Stimulated activated CD4-positive, alpha-beta T cell treated with anti-CD3 and anti-CD28 coated beads, TNF-alpha, amount 100 ng/mL, for 24 hours (primary cell): ENCODE data around the gene PRRT3.
A peak's percentile ranks its signal among the peaks of the same experiment; 100 is the strongest.
"Not testable (repeated sequence)": the region's sequence is repeated elsewhere in the genome, so short reads cannot be mapped to it uniquely, and the experiment has no call there.

Experiments used
- DNase-seq, 3 experiments: peaks; one replicate each; pipeline ENCODE4 v3.0.0-alpha.2; 2020; ENCODE audit warnings: low read depth in 3 of 3

PRRT3 gene

GRCh38 chr3:9918261-9919038, 33.8 kb downstream of the PRRT3 start:
- DNase-seq = no peak

GRCh38 chr3:9917820-9918219, 34.4 kb downstream of the PRRT3 start:
- DNase-seq = no peak

- DNase-seq = peak in 1 of 3 experiments; percentile 44
Measured at GRCh38 chr3:9916734-9917680, 35.2 kb downstream of the PRRT3 start, which contains the start of gene IL17RC. TSS of gene IL17RC (plus strand) at chr3:9917098. CDS start at chr3:9917316, 218 bp downstream.

- DNase-seq = no peak
Measured at GRCh38 chr3:9916346-9916733, 35.9 kb downstream of the PRRT3 start.

- peak in 1 of 3 experiments; percentile 27 for DNase-seq
Measured at GRCh38 chr3:9915254-9916141, 36.7 kb downstream of the PRRT3 start.

- DNase-seq = peak in 1 of 3 experiments; percentile 43
Measured at GRCh38 chr3:9914559-9915253, 37.5 kb downstream of the PRRT3 start.

GRCh38 chr3:9914011-9914410, 38.2 kb downstream of the PRRT3 start:
- DNase-seq = no peak

- no peak for DNase-seq
Measured at GRCh38 chr3:9913601-9914000, 38.6 kb downstream of the PRRT3 start.

GRCh38 chr3:9912294-9912935, 39.8 kb downstream of the PRRT3 start:
- DNase-seq = no peak

GRCh38 chr3:9911863-9912262, 40.3 kb downstream of the PRRT3 start:
- DNase-seq = no peak

GRCh38 chr3:9909221-9910013, 42.8 kb downstream of the PRRT3 start:
- no peak for DNase-seq

GRCh38 chr3:9908286-9908685, 43.9 kb downstream of the PRRT3 start:
- DNase-seq = no peak

GRCh38 chr3:9906480-9906879, 45.7 kb downstream of the PRRT3 start:
- DNase-seq = no peak

- no peak for DNase-seq
Measured at GRCh38 chr3:9903904-9904303, 48.3 kb downstream of the PRRT3 start.

- no peak for DNase-seq
Measured at GRCh38 chr3:9903238-9903624, 49.0 kb downstream of the PRRT3 start.

GRCh38 chr3:9902372-9903237, 49.6 kb downstream of the PRRT3 start, which contains the start of gene IL17RE:
TSS of gene IL17RE (plus strand) at chr3:9902848. CDS start at chr3:9902933, 85 bp downstream.
- no peak for DNase-seq

- DNase-seq = peak in 1 of 3 experiments; percentile 32
Measured at GRCh38 chr3:9901967-9902366, 50.2 kb downstream of the PRRT3 start.

- not testable (repeated sequence) for DNase-seq
Measured at GRCh38 chr3:9900965-9901415, 51.2 kb downstream of the PRRT3 start.
